SU-DHL-6 (cell line): Measurements from ENCODE around the gene VARS2.

Source experiments
- H2AFZ ChIP-seq: fragments of 200-600 bp; sonication (generic); 2 replicates; pipeline ENCODE4 v1.6.1; 2014; ENCODE audit warnings: low read depth, mild to moderate bottlenecking, moderate library complexity, mixed read lengths, antibody characterized with exemption, low read length; ENCODE audit not compliant: severe bottlenecking
- H3F3A ChIP-seq: fragments of 200-600 bp; shearing (Covaris generic); 2 replicates; pipeline ENCODE4 v1.6.0; 2016; ENCODE audit warnings: antibody characterized with exemption, mild to moderate bottlenecking; ENCODE audit not compliant: insufficient read depth
- H3K27ac ChIP-seq: fragments of 200-600 bp; sonication (generic); 2 replicates; pipeline ENCODE4 v1.5.1; 2016; ENCODE audit warnings: low read depth, mild to moderate bottlenecking, low read length, moderate library complexity, mixed read lengths
- H3K27me3 ChIP-seq: fragments of 200-600 bp; sonication (generic), shearing (Covaris generic); 2 replicates; pipeline ENCODE4 v1.6.0; 2014; ENCODE audit warnings: mild to moderate bottlenecking, low read length
- H3K36me3 ChIP-seq: fragments of 200-600 bp; sonication (generic); 2 replicates; pipeline ENCODE4 v1.6.1; 2014; ENCODE audit warnings: mild to moderate bottlenecking, low read length, mixed read lengths
- H3K4me2 ChIP-seq: fragments of 300-600, 200-600 bp; shearing (Covaris generic), sonication (generic); 2 replicates; pipeline ENCODE4 v1.6.0; 2014; ENCODE audit warnings: low read length, low read depth, mild to moderate bottlenecking; ENCODE audit not compliant: poor library complexity, severe bottlenecking
- H3K4me3 ChIP-seq: fragments of 200-600 bp; sonication (generic); 2 replicates; pipeline ENCODE4 v1.5.1; 2014; ENCODE audit warnings: antibody characterized with exemption, low read length, mild to moderate bottlenecking, mixed read lengths; ENCODE audit not compliant: insufficient read depth, poor library complexity, severe bottlenecking
- H3K79me2 ChIP-seq: fragments of 200-600 bp; sonication (generic); 2 replicates; pipeline ENCODE4 v1.6.1; 2014; ENCODE audit warnings: mild to moderate bottlenecking, low read length, moderate library complexity; ENCODE audit not compliant: insufficient read depth
- H3K9ac ChIP-seq: fragments of 200-600 bp; sonication (generic); 2 replicates; pipeline ENCODE4 v1.7.0; 2014; ENCODE audit warnings: mild to moderate bottlenecking, low read length
- H3K9me2 ChIP-seq: fragments of 200-600 bp; sonication (generic); replicated peaks from 2 replicates; pipeline ENCODE4 v1.6.1; 2014; ENCODE audit warnings: low read length; ENCODE audit not compliant: insufficient read depth
- H3K9me3 ChIP-seq: fragments of 200-600 bp; sonication (generic); 2 replicates; pipeline ENCODE4 v1.6.1; 2014; ENCODE audit warnings: low read length, mixed read lengths; ENCODE audit not compliant: insufficient read depth
- H4K20me1 ChIP-seq: fragments of 200-600 bp; sonication (generic); 2 replicates; pipeline ENCODE4 v1.6.1; 2014; ENCODE audit warnings: low read depth, mild to moderate bottlenecking, antibody characterized with exemption, low read length, moderate library complexity, mixed read lengths
- CTCF ChIP-seq: fragments of 200-600 bp; sonication (generic); IDR thresholded peaks from one replicate; pipeline ENCODE4 v1.5.1; 2017; ENCODE audit warnings: antibody characterized with exemption, mild to moderate bottlenecking, low read length, moderate library complexity; ENCODE audit not compliant: insufficient read depth, poor library complexity, severe bottlenecking
- EZH2phosphoT487 ChIP-seq: fragments of 200-600 bp; sonication (generic), shearing (Covaris generic); conservative IDR thresholded peaks from 2 replicates; pipeline ENCODE4 v1.6.1; 2018; ENCODE audit warnings: mild to moderate bottlenecking, antibody characterized with exemption, low read length, moderate library complexity, mixed read lengths

Gene VARS2

GRCh38 chr6:30876039-30876730, 37.9 kb upstream of the VARS2 start:
- TF ChIP-seq EZH2phosphoT487 = no peak
- H3K36me3 ChIP-seq = no peaks in the 10 kb centered on the region
- H3K4me2 ChIP-seq = no peak overlapping the region
- no peaks in the 10 kb centered on the region for H3F3A ChIP-seq
- no peak overlapping the region for H3K4me3 ChIP-seq
- no peaks in the 10 kb centered on the region for H4K20me1 ChIP-seq
- no peak overlapping the region for H2AFZ ChIP-seq
- H3K27me3 ChIP-seq = no peaks in the 10 kb centered on the region
- no peaks in the 10 kb centered on the region for H3K9me2 ChIP-seq
- H3K9ac ChIP-seq = no peak overlapping the region
- H3K9me3 ChIP-seq = peaks cover 8% of the 10 kb centered on the region; the same call in 1 of the 2 replicates
- no peak overlapping the region for H3K27ac ChIP-seq
- no peaks in the 10 kb centered on the region for H3K79me2 ChIP-seq

- no peak overlapping the region for H3K4me2 ChIP-seq
- no peaks in the 10 kb centered on the region for H4K20me1 ChIP-seq
- H2AFZ ChIP-seq = no peak overlapping the region
- no peaks in the 10 kb centered on the region for H3K36me3 ChIP-seq
- TF ChIP-seq EZH2phosphoT487 (no peak), CTCF (peak; percentile 100)
- no peaks in the 10 kb centered on the region for H3F3A ChIP-seq
- no peak overlapping the region for H3K27ac ChIP-seq
- no peak overlapping the region for H3K9ac ChIP-seq
- H3K79me2 ChIP-seq = no peaks in the 10 kb centered on the region
- no peaks in the 10 kb centered on the region for H3K9me3 ChIP-seq
- no peaks in the 10 kb centered on the region for H3K27me3 ChIP-seq
- H3K9me2 ChIP-seq = no peaks in the 10 kb centered on the region
- no peak overlapping the region for H3K4me3 ChIP-seq
Observed at GRCh38 chr6:30877419-30878262, 36.4 kb upstream of the VARS2 start.

GRCh38 chr6:30879684-30880427, 34.2 kb upstream of the VARS2 start:
- TF ChIP-seq CTCF (no peak), EZH2phosphoT487 (no peak)
- Histone ChIP-seq H2AFZ (no peak overlapping the region), H3K9me2 (no peaks in the 10 kb centered on the region), H3K27me3 (no peaks in the 10 kb centered on the region), H3K9ac (no peak overlapping the region), H4K20me1 (no peaks in the 10 kb centered on the region), H3K27ac (no peak overlapping the region), H3K9me3 (no peaks in the 10 kb centered on the region), H3K4me3 (no peak overlapping the region), H3K4me2 (no peak overlapping the region), H3F3A (no peaks in the 10 kb centered on the region), H3K79me2 (no peaks in the 10 kb centered on the region), H3K36me3 (no peaks in the 10 kb centered on the region)
